ENCODE measurements around the gene SNTB2. TPM values are rescaled to one million over a fixed set of nuclear protein-coding genes. Genes with fewer than 3 reads are reported as not detected.

SNTB2 gene
- total and polyA plus RNA-seq, 2 of the 8 experiments (the other 6 are each of a cell fraction or from before 2014, with no cell fraction given) = 6.0 to 16.1 TPM

DNA sequence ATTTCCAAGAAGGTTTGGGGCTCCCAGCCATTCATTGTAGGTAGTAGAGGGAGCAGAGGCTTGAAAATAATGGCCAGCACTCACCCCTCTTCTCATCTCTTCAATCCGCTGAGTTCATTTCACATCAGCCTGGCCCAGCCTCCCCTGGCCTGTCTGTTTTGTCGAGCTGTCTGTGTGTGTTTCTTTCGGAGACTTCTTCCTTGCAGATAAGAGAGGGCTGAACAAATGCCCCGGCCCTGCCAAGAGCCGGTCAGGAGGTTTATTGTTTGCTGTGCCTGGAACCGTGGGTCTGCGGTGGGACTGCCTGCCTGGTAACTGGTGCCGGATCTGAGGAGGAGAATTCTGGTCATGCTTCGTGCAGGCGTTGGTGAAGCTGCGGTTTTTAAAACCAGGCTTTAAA lies 127.6 kb downstream of the SNTB2 start:
- Histone ChIP-seq H3K14ac (ENCODE audit: insufficient read length) (no peak overlapping the region), H3K18ac (ENCODE audit: extremely low read depth, low read length) (no peak overlapping the region), H4K91ac (replicated peaks; ENCODE audit: insufficient read length, low read length) (no peak overlapping the region), H3K4me1 (replicated peaks in 1 of 4; ENCODE audit: control insufficient read depth in 3 of 4, insufficient read depth in 4 of 4, low read length in 3 of 4) (peaks cover 0 to 4% (median 3%) of the 10 kb centered on the region in 4 experiments; a peak in 4 of 7 replicates), H3K27ac (ENCODE audit: low read depth, low read length) (no peak overlapping the region), H2BK120ac (replicated peaks; ENCODE audit: low read depth, low read length) (no peak overlapping the region), H3K79me2 (ENCODE audit: control insufficient read depth in 1 of 2, insufficient read depth in 2 of 2, low read length in 2 of 2) (peaks cover 0 to 15% of the 10 kb centered on the region in 2 experiments; a peak in 1 of 4 replicates), H3K9ac (replicated peaks in 1 of 4; ENCODE audit: extremely low read depth in 1 of 4, low read depth in 3 of 4, low read length in 3 of 4) (no peak overlapping the region), H3K4ac (replicated peaks; ENCODE audit: insufficient read length, low read depth, low read length) (no peak overlapping the region), H2AFZ (ENCODE audit: low read length) (no peak overlapping the region), H3K27me3 (replicated peaks in 1 of 4; ENCODE audit: control insufficient read depth in 3 of 4, extremely low read depth in 1 of 4, insufficient read depth in 3 of 4, low read length in 3 of 4) (no peaks in the 10 kb centered on the region), H3K9me3 (ENCODE audit: insufficient read depth in 2 of 2, low read depth in 1 of 2, low read length in 1 of 2) (no peaks in the 10 kb centered on the region), H3K4me3 (ENCODE audit: extremely low read depth in 1 of 4, insufficient read depth in 2 of 4, low read depth in 3 of 4, low read length in 4 of 4) (no peak overlapping the region), H3K56ac (replicated peaks; ENCODE audit: insufficient read length, low read depth, low read length) (no peak overlapping the region), H2AK5ac (ENCODE audit: low read depth, low read length) (no peak overlapping the region), H3K23ac (ENCODE audit: insufficient read length) (no peak overlapping the region), H4K8ac (ENCODE audit: extremely low read depth, insufficient read depth, low read length) (no peak overlapping the region), H4K20me1 (replicated peaks in 1 of 2; ENCODE audit: control insufficient read depth in 1 of 2, insufficient read depth in 2 of 2, low read length in 2 of 2) (peaks cover 6 to 15% of the 10 kb centered on the region in 2 experiments), H2BK20ac (ENCODE audit: low read length) (no peak overlapping the region), H3K36me3 (ENCODE audit: control insufficient read depth in 2 of 4, insufficient read depth in 4 of 4, low read length in 3 of 4) (peaks cover 11 to 21% (median 17%) of the 10 kb centered on the region in 4 experiments; a peak in 6 of 8 replicates), H3K79me1 (ENCODE audit: low read depth, low read length) (no peaks in the 10 kb centered on the region; the same call in 1 of the 2 replicates), H2BK12ac (ENCODE audit: low read depth, low read length) (no peak overlapping the region), H2BK15ac (ENCODE audit: low read length) (no peak overlapping the region), H3K23me2 (ENCODE audit: low read depth, low read length) (peaks cover 3% of the 10 kb centered on the region; the same call in 1 of the 2 replicates), H2BK5ac (ENCODE audit: low read depth, low read length) (no peak overlapping the region), H4K5ac (ENCODE audit: insufficient read length, low read depth, low read length) (no peak overlapping the region), H3K4me2 (ENCODE audit: insufficient read depth in 1 of 2, low read depth in 2 of 2, low read length in 2 of 2) (no peak overlapping the region)
- DNase-seq (ENCODE audit: low read depth in 1 of 2, low spot score in 2 of 2) (no peak), FAIRE-seq (no peak)
- ChIA-PET CTCF (ENCODE audit: partially characterized antibody) (interaction anchor here (0.9 kb wide), 1 partner anchor 39 kb away, joined by 3 read pairs; no protein-coding TSS in a partner anchor), POLR2A (ENCODE audit: partially characterized antibody) (interaction anchor here (0.8 to 24.8 kb wide), 3 partner anchors 11 to 127 kb away, joined by 3 to 497 read pairs (median 4); partner anchors contain the start of genes COG8, NIP7, PDF and TMED6)
- TF ChIP-seq PHF8 (conservative IDR thresholded peaks at IDR 0.05; ENCODE audit: low read depth, low read length) = no peak
- TF ChIP-seq EZH2 (IDR thresholded peaks at IDR 0.05; ENCODE audit: low read depth, low read length, severe bottlenecking) = no peak
- TF ChIP-seq SIRT6 (IDR thresholded peaks at IDR 0.05; ENCODE audit: low read length) = no peak
- TF ChIP-seq, protein P1, sequence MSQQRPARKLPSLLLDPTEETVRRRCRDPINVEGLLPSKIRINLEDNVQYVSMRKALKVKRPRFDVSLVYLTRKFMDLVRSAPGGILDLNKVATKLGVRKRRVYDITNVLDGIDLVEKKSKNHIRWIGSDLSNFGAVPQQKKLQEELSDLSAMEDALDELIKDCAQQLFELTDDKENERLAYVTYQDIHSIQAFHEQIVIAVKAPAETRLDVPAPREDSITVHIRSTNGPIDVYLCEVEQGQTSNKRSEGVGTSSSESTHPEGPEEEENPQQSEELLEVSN (IDR thresholded peaks at IDR 0.05) = no peak
- TF ChIP-seq SUZ12 (IDR thresholded peaks at IDR 0.05; ENCODE audit: low read length) = no peak
- no peak for TF ChIP-seq HDAC6 (IDR thresholded peaks at IDR 0.05; ENCODE audit: low read depth, low read length)
- no peak for TF ChIP-seq RXRA (IDR thresholded peaks at IDR 0.05; ENCODE audit: insufficient read depth, low read depth, low read length)
- TF ChIP-seq POU5F1 (IDR thresholded peaks at IDR 0.05; ENCODE audit: low read depth, low read length) = no peak
- 89% methylated on average over 11 of the region's 11 CpGs; no CpG with 5 or more reads in 1 of the 2 experiments for WGBS, 2 experiments (ENCODE audit: extremely low coverage in 1 of 2, insufficient coverage in 1 of 2, insufficient read length in 1 of 2, insufficient replicate concordance in 2 of 2, low coverage in 1 of 2, low lambda C conversion rate in 2 of 2, missing lambda C conversion rate in 1 of 2)
